GM19468 (cell line): ENCODE measurements around the gene EXOC3.
"Not testable (repeated sequence)": the region's sequence is repeated elsewhere in the genome, so short reads cannot be mapped to it uniquely, and the experiment has no call there.

Experiments used
- ATAC-seq: cut with Tn5 transposase; IDR thresholded peaks from one replicate; pipeline ENCODE4 v1.9.1; 2021; ENCODE audit warnings: mild to moderate bottlenecking, moderate library complexity, moderate number of reproducible peaks; ENCODE audit not compliant: unreplicated experiment; ENCODE audit errors: extremely low read depth

The EXOC3 gene

DNA sequence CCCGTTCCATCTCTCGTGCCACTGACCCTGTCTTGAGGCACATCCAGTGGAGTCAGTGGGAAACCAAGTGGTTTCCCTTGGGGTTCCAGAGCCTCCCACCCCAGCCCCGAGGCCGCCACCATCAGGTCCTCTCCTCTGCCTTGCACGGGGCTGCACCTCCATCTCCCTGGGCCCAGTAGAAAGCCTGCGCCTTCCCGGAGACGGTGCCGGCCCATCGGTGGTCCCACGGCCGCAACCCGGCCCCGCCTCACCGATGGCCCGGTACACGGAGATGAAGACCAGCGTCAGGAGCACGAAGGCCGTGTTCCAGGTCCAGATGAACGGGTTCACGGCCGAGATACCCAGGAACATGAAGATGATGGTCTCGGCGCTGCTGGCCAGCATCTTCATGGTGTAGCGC is 40.0 kb downstream of the EXOC3 start:
- no peak for ATAC-seq

GRCh38 chr5:483434-484140 is 40.6 kb downstream of the EXOC3 start:
- no peak for ATAC-seq

DNA sequence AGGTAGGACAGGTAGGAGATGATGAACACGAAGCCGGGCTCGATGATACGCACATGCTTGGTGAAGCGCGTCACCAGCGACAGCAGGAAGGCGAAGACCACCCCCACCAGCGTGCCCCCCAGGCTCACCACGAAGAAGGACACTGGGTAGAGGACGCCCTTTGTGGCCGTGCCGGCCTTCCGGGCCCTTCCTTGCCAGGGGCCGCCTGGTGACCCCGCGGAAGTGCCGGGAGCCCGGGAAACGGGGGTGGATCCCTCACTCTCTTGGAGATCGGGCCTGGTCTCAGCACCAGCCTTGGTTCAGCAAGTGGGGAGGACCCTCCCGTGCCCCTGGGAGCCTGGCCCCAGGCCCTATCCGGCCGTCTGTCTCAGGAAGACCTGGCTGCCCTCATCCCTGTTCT is 41.6 kb downstream of the EXOC3 start:
- no peak for ATAC-seq

DNA sequence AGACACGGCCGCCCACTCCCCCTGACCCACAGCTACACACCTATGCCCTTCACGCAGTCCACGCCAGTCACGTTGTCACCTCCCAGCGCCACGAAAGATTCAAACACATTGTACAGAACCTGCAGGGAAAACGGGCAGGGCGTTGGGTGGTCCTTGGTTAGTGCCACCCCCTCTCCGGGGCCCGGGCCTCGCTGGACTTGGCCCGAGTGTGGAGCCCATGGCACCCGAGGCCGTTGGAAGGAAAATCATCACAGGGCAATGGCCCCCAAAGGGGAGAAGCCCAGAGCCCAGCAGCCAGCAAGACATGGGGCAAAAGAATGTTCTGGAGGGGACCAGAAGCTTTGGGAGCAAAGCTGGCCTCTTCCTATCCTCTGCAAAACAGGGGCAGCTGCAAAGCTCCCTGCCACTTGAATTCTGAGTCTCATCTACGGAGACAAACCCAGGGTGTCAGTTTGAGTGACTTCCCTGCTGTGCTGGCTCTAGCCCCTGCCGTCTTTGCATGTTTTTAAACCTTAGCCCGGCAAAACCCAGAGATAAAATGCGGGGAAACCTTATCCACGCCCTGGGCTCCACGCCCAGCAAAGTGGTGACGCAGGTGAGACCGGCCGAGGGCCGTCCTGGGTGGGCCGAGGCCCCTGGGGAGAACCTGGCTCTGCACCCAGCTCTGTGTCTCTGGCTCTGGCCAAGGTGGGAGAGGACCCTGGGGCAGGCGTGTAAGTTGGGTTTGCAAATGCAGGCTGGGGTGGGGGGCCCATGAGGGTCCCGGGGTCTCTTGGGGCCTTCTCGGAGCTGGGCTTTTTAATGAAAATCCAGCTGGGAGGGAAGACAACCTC is 42.4 kb downstream of the EXOC3 start:
- ATAC-seq, result no peak

GRCh38 chr5:485946-486491 is 43.0 kb downstream of the EXOC3 start:
- ATAC-seq, result no peak

- ATAC-seq, result not testable (repeated sequence)
Observed at GRCh38 chr5:486597-486996, 43.6 kb downstream of the EXOC3 start.

- no peak for ATAC-seq
Observed at GRCh38 chr5:488241-488640, 45.3 kb downstream of the EXOC3 start.

DNA sequence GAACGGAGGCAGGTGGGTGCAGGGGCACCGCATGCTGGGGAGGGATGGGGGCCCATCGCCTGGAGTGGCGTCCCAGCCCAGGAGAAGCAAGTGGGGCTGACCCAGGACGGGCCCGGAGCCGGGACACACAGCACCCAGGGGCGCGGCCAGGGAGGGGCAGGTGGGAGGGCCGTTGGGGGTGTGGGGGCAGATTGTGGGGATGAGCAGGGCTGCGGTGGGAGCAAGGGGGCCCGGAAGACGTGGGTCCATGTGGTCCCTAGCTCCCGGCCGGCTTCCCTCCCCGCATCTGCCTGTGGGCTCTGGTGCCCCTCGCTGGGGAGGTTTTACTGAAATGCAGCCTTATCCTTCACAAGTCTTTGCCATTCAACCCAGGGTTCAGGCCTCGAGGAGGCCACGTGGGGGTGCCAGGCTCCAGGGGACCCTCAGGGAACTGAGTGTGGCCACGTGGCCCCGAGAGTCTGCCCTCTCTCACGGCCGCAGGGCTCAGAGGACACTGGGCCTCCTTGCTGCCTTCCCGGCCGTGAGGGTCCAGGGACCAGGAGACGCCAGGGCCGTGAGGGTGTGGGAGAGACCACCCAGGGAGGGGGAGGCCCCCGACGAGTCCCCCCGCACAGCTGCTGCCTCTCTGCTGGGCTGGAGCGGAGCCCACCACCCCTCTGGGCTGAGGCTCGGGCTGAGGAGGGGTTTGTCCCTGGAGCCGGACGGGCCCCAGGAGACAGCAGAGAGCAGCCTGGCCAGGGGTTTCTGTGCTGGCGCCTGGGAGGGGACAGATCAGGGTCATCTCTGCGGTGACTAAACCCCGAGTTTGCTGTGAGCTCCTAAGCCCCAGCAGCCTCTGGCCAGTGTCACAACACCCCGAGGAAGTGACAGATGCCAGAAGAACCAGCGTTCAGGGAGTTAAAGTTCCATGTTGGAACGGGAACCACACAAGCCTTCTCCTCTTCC is 46.0 kb downstream of the EXOC3 start:
- no peak for ATAC-seq

- no peak for ATAC-seq
Observed at GRCh38 chr5:489689-490080, 46.7 kb downstream of the EXOC3 start.

GRCh38 chr5:490116-491106 is 47.4 kb downstream of the EXOC3 start:
- ATAC-seq, result no peak

- no peak for ATAC-seq
Observed at GRCh38 chr5:491119-491855, 48.3 kb downstream of the EXOC3 start.

DNA sequence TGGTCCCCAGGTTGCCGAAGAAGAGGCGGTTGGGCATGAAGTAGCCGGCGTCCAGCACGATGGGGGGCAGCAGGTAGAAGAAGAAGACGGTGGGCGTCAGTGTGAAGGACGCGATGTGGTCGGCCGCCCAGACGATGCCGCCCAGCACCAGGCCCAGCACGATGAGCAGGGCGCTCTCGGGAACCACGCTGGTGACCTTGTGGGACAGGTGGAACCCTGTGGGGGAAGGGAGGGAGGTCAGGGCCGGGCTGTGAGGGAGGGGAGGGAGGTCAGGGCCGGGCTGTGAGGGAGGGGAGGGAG is 48.8 kb downstream of the EXOC3 start:
- ATAC-seq, result no peak

- no peak for ATAC-seq
Observed at GRCh38 chr5:492314-492893, 49.4 kb downstream of the EXOC3 start.

DNA sequence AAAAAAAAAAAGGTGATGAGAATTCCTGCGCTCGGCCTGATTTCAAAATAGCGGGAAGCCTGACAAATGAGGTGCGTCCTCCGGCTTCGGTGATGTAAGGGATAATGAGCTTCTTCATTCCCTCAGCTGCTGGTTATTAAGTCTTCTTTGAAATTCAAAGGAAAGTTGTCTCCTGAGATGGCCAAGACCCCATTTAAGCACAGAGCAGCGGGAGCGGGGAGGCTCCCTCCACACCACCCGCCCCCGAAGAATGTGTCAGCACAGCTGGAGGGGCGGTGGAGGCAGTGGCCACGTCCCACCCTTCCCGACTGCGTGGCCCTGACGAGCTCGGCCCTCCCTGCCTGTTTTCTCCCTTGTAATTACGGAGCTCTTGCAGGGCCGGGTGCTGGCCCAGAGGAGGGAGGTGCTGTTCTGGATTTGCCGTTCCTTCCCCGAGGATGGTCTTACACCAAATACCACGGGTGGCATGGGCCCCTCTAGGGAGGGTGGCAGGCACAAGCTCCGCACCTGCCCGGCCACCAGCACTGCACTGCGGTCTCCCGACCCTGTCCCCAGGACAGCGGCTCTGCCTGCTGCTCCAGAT is 50.2 kb downstream of the EXOC3 start:
- ATAC-seq, result no peak

- no peak for ATAC-seq
Observed at GRCh38 chr5:493758-494157, 50.8 kb downstream of the EXOC3 start.

- no peak for ATAC-seq
Observed at GRCh38 chr5:494667-495255, 51.8 kb downstream of the EXOC3 start.

GRCh38 chr5:496028-496427 is 53.1 kb downstream of the EXOC3 start:
- ATAC-seq, result no peak
